IPS DF 4.7 (cell line): ENCODE measurements around the gene METRNL.

ENCODE experiments used
- DNase-seq: peaks from one replicate; pipeline ENCODE4 v3.0.0-alpha.2; 2013; ENCODE audit warnings: low spot score; ENCODE audit errors: extremely low read depth

METRNL gene

DNA sequence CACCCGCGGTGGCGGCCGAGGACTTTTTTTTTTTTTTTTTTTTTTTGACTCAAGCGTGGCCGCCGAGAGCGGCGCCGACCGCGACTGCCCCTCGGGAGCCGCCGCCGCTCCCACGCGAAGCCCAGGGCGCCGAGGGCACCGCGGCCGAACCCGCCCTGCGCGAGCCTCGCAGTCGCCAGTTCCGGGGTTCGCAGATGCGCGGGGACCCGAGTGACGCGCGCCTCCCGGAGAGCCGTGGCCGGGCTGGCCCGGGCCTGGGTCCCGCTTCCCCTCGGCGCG is 1.1 kb downstream of the METRNL start:
- DNase-seq = no peak

DNA sequence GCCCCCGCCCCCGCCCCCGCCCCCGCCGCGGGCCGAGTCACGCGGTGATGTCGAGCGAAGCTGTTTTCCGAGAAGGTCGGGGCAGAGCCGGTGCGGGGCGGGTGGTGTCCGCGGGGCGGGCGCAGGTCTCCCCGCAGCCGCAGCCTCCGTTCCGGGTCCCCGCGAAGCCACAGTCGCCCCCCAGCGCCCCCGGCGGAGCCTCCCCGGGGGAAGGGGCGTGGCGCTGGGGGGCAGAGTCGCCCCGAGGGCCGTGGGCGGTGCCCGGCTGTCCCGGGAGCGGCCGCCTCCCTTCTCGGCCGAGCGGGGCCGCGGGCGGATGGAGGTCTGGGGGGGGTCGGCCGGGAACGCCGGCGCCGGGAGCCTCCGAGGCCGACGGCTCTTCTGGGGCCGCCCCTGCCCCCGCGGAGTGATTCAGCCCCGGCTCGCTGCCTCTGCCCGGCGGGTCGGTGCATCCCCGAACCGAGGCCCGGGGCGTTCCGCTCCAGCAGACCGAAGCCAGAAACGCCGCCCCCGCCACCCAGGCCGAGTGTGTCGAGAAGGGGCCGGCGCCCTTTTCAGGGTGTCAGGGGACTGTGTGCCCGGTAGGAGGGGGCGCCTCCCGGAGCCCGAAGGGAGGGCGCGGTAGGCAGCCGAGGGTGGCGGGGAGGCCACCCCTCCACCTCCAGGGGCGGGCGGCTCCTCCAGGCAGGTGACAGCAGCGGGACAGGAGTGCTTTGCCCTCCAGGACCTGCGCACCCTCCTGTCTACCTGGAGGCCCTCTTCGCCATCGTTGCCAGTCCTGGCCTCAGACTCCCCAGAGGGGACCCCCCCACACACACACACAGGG is 1.7 kb downstream of the METRNL start:
- no peak for DNase-seq

DNA sequence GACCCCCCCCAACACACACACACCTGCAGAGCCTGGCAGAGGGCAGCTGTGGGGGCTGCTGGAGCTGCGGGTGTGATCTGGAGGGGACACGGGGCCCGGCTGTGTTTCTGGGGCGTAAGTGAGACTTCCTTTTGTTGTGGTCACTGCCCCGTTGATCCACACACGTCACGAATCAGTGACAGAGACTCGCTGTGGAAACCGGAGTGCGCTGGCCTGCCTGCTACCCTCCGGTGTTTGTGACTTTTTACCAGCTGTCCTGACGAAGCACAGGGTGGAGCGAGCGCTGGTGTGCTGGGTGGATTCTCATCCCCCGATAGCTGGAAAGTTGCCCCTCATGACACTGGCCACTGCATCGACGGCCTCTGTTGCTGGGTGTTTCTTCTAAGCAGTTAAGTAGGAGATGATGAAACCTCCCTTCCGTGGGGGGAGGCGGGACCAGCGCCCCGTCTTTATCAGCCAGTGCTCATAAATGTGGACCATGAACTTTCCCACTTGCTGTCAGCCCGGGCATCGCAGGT is 2.3 kb downstream of the METRNL start:
- DNase-seq = no peak

DNA sequence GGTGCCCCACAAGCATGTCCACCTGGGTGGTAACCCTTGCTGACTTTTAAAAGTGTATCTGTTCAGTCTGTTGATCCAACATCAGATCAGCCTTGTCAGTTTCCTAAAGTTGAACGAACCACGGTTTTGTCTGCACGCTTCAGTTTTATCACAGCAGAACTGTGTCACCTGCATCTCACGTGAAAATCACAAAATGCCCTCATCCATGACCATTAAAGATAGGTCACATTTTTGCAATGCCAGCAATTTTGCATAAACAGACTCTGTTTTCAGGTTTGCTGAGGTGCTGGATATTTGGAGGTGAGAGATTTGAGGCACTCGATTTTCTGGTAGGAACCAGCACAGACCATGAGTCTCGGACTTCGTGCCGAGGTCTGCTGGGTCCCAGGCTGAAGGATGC is 3.0 kb downstream of the METRNL start:
- DNase-seq = no peak

DNA sequence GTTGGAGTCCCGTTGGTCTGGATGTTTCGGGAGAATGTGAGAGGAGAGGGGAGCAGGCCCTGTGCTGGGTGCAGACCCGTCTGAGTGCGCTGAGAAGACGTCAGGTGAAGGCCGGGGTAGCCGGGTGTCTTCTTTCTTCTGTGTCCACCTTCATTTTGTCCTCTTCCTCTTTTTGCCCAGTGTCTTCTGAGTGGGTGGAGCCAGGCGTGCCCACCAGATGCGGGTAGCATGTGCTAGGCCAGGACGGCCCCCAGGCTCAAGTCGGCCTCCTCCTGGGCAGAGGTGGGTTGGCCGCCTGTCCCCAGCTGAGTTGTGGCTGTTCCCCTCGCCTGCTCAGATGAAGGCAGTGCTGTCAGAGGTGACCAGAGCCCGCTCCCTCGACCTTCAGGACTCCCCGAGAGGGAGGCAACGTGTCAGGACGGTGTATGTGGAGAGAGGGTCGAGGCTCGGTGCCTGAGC is 3.5 kb downstream of the METRNL start:
- no peak for DNase-seq

DNA sequence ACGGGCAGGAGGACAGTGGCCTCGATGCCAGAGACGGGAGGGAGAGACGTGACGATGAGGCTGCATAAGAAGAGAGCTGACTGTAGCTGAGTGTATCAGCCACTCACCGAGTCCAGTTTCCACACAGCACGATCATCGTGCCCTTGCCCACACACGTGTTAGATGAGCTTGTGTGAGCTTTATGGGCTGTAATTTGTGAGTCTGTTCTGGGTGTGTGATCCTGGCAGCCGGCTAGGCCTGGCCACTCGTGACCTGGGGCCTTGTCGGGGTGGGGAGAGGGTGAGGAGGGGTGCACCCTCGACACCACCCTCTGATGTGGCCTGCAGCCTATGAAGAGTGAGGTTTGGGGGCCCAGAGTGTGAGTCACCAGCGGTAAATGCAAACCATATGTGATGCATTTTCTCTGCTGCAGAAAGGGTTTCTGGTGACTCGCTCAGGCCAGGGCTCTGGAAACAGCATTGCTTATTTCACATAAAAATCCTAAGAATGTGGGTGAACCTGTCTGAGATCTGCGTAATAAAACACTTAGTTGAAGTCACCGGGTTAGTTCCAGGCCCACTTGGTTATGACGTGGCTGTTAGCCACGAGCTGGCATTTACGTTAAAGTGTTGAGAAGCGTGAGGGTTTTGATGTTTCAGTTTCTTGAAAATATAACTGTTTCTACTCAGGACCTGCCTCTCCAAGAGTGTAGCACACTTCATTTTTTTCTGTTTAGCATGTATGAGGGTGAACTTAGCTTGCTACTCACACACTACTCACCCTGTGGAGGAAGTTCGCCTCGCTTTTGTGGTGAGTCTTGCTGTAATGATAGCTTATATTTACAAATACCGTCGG is 4.2 kb downstream of the METRNL start:
- DNase-seq = peak; percentile 66

DNA sequence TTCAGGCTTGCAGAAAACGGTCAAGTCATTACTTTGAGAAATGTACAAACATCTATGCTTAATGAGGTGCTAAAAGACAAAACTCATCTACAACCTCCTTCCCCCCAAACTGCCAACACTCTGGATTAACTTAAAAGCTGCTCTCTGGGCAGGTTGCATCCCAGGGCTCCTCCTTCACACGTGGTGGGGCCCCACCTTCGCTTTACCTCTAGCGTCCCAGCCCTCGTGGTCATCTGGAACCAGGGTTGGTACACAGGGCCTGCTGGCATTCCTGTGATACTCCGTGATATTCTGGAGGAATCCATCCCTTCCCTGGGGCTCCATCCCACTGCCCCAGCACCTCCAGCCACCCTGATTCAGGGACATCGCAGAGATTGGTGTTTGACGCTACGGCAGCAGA is 4.8 kb downstream of the METRNL start:
- no peak for DNase-seq

DNA sequence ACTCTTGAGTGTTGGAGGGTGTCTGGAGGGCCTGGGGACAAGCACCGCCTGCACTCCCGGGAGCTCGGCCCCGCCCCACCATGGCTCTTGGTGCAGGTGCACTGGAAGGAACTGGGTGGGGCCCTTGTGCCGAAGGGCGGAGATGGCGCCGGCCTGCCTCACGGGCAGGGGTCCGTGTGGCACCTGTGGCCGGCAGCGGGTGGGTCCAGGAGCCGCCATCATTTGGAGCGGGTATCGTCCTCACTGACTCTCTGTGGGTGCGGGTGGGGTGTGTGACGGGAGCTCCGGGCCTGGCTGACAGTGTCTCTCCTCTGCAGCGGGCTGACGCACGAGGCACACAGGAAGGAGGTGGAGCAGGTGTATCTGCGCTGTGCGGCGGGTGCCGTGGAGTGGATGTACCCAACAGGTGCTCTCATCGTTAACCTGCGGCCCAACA is 5.2 kb downstream of the METRNL start:
- no peak for DNase-seq

DNA sequence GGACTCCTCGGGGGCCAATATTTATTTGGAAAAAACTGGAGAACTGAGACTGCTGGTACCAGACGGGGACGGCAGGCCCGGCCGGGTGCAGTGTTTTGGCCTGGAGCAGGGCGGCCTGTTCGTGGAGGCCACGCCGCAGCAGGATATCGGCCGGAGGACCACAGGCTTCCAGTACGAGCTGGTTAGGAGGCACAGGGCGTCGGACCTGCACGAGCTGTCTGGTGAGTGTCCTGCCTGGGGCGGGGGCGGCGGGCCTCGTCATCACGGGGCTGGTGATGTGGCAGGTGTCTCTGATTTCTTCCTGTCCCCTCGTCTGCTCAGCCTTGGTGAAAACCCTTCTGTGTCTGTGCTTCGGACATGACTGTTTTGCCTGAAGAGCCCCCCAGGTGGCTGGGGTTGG is 5.7 kb downstream of the METRNL start:
- DNase-seq = no peak

DNA sequence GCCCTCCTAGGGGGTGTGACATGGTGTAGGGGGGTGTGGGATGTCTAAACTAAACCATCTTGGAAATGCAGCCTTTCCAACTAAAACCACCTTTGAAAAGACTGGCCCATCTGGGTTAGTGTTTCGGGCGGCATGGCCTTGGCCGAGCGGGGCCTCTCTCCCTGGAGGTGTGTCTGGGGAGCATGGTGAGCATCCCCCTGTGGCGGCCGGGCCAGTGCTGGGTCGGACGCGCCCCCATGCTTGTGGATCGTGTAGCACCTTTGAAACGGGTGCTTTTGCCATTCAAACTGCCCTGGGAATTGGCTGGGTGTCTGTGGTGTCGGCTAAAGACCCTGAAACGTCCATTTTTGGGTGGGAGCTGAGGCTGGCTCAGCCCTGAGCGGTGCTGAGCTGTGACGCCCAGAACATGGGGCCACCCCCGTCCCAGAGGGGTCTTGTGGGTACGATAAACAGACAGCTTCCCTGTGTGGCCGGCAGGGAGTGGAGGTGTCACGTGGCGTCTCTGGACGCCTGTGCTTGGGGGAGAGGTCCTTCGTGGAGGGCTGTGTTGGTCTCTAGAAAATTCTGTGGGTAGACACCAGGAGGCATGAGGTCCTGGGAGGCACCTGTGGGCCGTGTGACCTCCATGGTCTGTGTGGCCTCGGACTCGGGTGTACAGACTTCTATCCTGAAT is 6.3 kb downstream of the METRNL start:
- no peak for DNase-seq

DNA sequence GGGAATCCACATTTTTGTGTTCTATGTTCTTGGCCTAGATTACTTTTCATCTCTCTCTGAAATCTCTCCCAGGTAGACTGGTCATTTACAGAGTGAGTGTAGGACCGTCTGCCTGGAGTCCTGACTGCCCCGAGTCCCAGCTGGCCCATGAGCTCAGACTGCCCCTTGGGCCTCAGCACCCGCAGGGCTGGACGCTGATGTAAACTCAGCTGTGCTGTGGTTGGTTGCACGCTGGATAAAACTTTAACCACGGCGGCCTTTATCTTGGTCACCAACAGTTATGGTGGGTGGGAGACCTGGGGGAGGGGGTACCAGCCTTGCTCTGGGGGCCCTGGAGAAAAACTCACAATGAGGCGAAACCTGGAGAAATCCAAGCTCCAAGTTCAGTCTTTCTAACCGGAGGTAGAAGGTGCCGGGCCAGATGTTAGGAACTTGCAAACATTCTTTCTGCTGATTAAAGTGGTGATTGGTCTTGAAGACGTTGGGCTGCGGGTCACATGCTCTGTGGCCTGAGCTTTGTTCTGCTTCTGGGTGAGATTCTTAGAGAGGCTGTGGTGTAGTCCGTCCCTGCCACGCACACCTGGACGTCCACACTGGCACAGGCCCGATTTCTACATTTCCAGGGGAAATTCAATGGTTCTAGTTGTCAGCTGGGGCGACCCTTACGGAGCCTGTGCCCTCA is 6.9 kb downstream of the METRNL start:
- no peak for DNase-seq

DNA sequence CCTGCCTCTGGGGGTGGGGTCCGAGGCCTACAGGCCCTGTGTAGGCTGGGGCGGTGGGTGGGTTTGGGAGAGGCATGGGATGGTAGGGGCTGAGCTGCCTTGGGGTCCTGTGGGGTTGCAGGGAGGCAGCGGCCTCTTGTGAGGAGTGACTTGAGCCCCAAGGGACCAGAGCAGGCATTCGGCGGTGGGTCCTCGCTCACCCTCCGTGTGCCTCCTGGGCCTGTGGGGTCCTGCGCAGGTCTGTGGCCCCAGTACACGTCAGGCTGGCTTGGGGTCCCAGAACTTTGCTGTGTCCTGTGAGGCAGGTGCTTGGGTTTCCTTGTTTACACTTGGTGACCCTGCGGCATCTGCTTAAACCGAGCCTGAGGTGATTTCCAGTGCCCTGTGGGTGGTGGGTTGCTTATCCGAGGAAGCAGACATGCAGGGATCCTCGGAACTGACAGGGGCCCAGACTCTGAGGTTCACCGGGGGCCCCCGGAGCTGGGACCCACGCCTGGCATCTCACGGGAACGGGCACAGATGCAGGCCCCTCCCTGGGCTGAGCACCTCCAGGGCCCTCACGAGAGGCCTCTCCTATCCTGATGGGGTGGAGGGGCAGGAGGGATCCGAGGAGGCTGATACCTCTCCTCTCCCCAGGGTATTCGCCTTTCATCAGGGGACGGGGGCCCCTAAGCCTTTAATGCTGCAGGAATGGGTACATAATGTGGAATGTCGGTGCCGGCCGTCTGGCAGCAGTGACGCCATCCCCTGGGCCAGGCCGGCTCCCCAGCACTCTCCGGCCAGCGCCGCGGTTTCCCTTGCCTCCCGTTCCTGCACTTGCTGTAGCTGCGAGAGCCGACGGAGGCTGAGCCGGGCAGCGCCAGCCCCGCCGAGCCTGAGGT is 7.7 kb downstream of the METRNL start:
- DNase-seq = no peak

DNA sequence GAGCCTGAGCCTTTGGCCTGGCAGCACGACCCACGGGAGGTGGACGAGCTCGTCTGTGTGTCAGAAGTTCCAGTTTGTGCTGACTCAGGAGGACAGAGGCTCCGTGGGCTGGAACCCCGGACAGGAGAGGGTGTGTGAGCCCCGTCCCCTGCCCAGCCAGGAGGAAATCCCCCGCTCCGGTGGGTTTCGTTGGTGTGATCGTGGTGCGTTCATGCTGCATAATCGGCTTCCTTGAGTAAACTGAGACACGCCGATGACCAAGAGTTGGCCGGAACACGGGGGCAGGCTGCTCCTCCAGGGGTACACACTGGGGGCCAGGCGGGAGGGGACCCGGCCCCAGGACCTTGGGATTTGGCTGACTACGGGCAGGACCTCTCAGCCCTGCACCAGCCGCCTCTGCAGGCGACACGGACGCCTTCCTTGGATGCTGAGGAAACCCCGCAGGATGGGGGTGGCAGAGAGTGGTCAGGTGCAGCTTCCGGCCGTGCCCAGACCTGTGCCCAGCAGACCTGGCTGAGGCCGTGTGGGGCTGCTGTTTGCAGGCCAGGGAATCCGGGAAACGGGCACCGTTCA is 8.5 kb downstream of the METRNL start:
- DNase-seq = no peak

DNA sequence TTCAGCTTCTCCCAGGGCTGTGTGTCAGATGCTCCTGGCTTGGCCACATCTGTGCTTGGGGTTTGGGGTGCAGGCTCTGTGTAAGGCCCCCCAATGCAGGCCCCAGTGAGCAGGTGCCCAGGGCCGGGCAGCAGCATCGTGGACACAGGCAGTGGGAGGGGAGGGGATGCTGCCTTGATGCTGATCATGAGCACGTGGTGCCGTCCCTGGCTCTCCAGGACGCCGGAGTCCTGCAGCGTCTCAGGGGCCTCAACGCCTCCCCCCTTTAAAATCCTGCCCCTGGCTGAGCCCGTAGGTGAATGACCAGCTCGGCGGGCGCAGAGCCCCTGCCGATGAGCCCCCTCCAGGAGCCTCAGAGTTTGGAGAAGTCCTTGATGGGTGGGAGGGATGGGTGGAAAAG is 9.0 kb downstream of the METRNL start:
- DNase-seq = no peak

DNA sequence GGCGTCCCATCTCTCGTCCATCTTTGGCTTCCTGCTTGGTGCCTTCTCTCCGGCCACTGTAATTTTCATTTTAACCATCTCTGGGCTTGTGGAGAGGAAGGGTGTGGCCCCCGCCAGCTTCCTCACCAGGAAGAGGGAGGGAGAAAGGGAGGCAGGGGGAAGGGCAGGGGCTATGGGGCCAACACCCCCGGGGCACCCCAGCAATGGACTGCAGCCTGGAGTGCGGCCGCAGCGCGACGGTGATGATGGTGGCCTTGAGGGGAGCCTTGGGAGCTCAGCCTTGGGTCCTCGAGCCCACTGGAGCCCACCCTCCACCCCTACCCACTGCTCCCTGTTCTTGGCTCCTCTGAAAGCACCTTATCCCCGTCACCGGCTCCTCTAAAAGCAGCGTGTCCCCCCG is 9.5 kb downstream of the METRNL start:
- no peak for DNase-seq

DNA sequence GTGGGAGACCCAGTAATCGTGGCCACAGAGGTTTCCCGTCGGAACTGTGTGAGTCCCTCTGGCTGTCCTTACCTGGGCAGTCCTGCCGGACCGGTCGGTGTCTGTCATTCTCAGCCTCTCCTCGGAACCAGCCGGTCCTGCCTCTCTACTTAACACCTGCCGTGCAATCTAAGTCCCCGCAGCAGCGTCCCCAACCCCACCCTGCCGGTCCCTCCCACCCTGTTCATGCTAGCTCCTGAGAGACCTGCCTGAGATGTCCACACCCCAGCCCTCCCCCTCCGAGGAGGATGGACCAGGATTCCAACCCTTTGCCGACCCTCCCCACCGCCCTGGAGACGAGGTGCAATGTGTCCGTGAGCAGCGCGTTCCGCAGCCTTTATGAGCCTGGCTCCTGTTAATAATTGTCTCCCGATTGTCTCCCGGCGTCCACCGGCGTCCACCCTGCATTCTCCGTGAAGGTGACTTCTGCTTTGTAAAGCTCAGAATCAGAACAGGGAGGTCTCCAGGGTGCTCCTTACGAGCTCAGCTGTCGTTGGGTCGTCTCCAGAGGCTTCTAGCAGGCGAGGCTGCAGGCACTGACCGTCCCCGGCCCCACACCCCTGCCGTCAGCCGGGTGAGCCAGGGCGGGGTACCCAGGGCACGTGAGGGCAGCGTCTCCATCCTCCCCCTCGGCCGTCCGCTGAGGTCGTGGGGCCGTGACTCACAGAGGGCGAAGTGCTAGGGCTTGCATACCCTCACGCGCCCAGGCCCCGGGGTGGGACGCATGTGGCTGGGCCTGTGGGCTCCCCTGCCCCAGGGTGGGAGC is 10.1 kb downstream of the METRNL start:
- no peak for DNase-seq

DNA sequence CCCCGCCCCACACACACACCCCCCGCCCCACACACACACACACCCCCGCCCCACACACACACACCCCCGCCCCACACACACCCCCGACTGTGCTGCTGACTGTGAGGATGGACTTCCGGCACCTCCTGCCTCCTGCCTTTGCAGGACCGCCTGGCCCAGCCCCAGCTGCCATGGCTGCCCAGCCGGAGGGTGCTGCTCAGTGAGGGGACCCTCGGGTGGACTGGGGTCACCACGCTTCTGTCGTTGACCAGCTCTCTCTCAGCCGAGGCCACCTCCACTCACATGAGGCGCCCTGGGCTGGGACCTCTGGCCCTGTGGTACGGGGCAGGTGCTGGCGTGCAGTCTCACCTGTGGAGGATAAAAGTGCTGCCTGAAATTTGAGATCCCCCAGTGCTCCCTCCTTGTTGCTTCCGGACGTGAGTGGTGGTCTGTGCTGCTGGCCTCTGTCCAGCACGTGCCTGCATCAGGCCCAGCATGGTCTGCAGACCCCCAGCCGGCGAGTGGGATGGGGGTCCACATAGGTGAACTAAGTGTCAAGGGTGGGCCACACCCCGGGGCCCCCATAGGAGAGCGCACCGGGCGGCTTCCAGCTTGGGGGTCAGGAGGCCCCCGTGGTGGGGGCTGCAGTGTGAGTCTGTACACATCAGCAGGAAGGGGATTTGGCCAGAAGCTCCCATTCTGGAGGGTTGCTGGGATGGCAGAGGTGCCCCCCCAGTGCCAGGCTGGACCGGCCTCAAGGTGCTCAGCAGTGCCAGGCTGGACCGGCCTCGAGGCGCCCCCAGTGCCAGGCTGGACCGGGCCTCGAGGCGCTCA is 11.2 kb downstream of the METRNL start:
- no peak for DNase-seq
